Urothelium cell line (cell line): ENCODE data around the gene SAP130.

Experiments used
- DNase-seq: peaks from one replicate; pipeline ENCODE4 v3.0.0; 2011; ENCODE audit warnings: low spot score, mixed read lengths
- FAIRE-seq: peaks from 2 replicates; lab custom pipeline; 2011; peaks lifted over from hg19 to GRCh38; lab: Jason Lieb, UNC

Gene SAP130

GRCh38 chr2:127901339-127902056 is 126.4 kb downstream of the SAP130 start:
- FAIRE-seq (no peak), DNase-seq (no peak)

- FAIRE-seq, result no peak
Observed at GRCh38 chr2:127897531-127898211, 130.2 kb downstream of the SAP130 start.

GRCh38 chr2:127893494-127893893 is 134.4 kb downstream of the SAP130 start:
- no peak for DNase-seq
- no peak for FAIRE-seq

More at GRCh38 chr2:127897531-127898211, 130.2 kb downstream of the SAP130 start:
- DNase-seq, result no peak

- FAIRE-seq, result no peak
Observed at GRCh38 chr2:127893033-127893432, 134.8 kb downstream of the SAP130 start.

GRCh38 chr2:127891811-127892210 is 136.0 kb downstream of the SAP130 start:
- no peak for FAIRE-seq
- no peak for DNase-seq

More at GRCh38 chr2:127893033-127893432, 134.8 kb downstream of the SAP130 start:
- DNase-seq, result no peak
